ENCODE data around the gene BMS1. TPM values are rescaled to one million over a fixed set of nuclear protein-coding genes. Genes with fewer than 3 reads are reported as not detected.

Gene BMS1
- total RNA-seq, 1 donor from 2014 or later: 16.2 TPM

DNA sequence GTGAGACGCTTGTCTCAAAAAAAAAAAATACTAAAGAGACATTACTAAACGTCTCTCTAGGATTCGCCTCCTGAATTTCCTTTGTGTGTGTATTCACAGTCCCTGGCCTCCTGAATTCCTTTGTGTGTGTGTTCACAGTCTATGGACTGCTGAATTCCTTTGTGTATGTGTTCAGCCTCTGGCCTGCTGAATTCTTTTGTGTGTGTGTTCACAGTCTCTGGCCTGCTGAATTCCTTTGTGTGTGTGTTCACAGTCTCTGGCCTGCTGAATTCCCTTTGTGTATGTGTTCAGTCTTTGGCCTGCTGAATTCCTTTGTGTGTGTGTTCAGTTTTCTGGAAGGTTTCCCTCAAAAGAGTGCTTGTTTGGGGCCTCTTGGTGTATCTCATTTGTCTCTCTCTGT lies 8.2 kb downstream of the BMS1 start:
- Mint-ChIP-seq H3K27me3 (ENCODE audit: unreplicated experiment) (no peaks in the 10 kb centered on the region), H3K4me3 (ENCODE audit: unreplicated experiment) (no peak overlapping the region), H3K9me3 (ENCODE audit: unreplicated experiment) (no peaks in the 10 kb centered on the region), H3K36me3 (ENCODE audit: unreplicated experiment) (peaks cover 66% of the 10 kb centered on the region), H3K4me1 (ENCODE audit: unreplicated experiment) (no peaks in the 10 kb centered on the region), H3K27ac (ENCODE audit: unreplicated experiment) (no peak overlapping the region)
- no peak for DNase-seq (ENCODE audit: extremely low spot score, unreplicated experiment)
- TF ChIP-seq, protein P1, sequence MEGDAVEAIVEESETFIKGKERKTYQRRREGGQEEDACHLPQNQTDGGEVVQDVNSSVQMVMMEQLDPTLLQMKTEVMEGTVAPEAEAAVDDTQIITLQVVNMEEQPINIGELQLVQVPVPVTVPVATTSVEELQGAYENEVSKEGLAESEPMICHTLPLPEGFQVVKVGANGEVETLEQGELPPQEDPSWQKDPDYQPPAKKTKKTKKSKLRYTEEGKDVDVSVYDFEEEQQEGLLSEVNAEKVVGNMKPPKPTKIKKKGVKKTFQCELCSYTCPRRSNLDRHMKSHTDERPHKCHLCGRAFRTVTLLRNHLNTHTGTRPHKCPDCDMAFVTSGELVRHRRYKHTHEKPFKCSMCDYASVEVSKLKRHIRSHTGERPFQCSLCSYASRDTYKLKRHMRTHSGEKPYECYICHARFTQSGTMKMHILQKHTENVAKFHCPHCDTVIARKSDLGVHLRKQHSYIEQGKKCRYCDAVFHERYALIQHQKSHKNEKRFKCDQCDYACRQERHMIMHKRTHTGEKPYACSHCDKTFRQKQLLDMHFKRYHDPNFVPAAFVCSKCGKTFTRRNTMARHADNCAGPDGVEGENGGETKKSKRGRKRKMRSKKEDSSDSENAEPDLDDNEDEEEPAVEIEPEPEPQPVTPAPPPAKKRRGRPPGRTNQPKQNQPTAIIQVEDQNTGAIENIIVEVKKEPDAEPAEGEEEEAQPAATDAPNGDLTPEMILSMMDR (IDR thresholded peaks at IDR 0.05): no peak

DNA sequence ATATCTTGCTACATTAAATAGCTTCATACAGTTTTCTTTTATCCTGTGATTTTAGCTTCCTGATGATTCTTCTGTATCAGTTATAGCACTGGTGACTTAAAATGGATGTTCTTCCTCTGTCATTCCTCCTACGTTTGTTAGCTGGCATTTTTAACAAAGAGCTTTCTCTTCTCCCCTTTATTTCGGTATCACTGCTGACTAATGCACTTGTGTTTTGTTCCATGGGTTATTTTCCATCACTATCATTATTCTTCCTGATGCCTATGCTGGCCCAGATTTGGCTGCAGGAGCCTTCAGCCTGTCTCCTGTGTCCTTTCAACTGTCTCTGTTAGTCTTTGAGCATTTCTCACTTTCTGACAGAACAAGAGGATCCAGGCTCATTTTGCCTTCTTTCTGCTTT lies 13.1 kb downstream of the BMS1 start:
- no peak overlapping the region for H3K4me3 Mint-ChIP-seq (ENCODE audit: unreplicated experiment)

DNA sequence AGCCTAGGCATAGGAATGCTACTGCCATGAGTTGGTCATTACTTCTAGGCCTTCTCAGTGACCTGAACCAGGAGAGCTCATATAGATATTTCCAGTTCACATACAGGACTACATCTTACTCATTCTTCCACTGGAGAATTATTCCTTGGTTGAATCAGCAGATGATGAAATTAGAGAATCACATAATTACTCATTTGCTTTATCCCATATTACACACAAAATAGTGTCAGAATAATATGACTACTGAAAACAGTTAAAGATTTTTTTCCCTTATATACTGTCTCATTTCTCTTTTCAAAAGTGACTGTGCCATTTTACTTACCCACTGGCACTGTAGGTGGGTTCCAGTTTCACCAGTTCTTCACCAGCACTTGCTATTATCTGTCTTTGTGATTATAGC lies 18.5 kb downstream of the BMS1 start:
- no peak overlapping the region for H3K27ac Mint-ChIP-seq (ENCODE audit: unreplicated experiment)
- H3K36me3 Mint-ChIP-seq (ENCODE audit: unreplicated experiment): peaks cover 74% of the 10 kb centered on the region
- no peaks in the 10 kb centered on the region for H3K4me1 Mint-ChIP-seq (ENCODE audit: unreplicated experiment)
- H3K9me3 Mint-ChIP-seq (ENCODE audit: unreplicated experiment): no peaks in the 10 kb centered on the region
- H3K27me3 Mint-ChIP-seq (ENCODE audit: unreplicated experiment): no peaks in the 10 kb centered on the region
- H3K4me3 Mint-ChIP-seq (ENCODE audit: unreplicated experiment): no peak overlapping the region
- no peak for DNase-seq (ENCODE audit: extremely low spot score, unreplicated experiment)
- TF ChIP-seq, protein P1 (IDR thresholded peaks at IDR 0.05): no peak

More for the DNA sequence above, 13.1 kb downstream of the BMS1 start:
- H3K27ac Mint-ChIP-seq (ENCODE audit: unreplicated experiment): no peak overlapping the region
- TF ChIP-seq, protein P1 (IDR thresholded peaks at IDR 0.05): no peak
- H3K9me3 Mint-ChIP-seq (ENCODE audit: unreplicated experiment): no peaks in the 10 kb centered on the region
- no peaks in the 10 kb centered on the region for H3K4me1 Mint-ChIP-seq (ENCODE audit: unreplicated experiment)
- H3K27me3 Mint-ChIP-seq (ENCODE audit: unreplicated experiment): no peaks in the 10 kb centered on the region
- DNase-seq (ENCODE audit: extremely low spot score, unreplicated experiment): no peak
- H3K36me3 Mint-ChIP-seq (ENCODE audit: unreplicated experiment): peaks cover 81% of the 10 kb centered on the region

DNA sequence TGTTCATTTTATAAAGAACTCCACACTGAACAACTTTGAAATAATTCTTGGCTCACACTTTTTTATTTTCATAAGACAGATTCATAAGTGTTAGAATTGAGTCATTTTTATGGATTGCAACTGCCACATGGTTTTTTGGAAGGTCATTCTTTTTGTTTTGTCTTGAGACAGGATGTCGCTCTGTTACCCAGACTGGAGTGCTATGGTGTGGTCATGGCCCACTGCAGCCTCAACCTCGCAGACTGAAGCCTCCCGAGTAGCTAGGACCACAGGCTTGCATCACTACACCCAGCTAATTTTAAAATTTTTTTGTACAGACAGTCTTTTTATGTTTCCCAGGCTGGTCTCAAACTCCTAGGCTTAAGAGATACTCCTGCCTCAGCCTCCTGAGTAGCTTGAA lies 20.3 kb downstream of the BMS1 start:
- no peaks in the 10 kb centered on the region for H3K9me3 Mint-ChIP-seq (ENCODE audit: unreplicated experiment)
- no peak for DNase-seq (ENCODE audit: extremely low spot score, unreplicated experiment)
- no peaks in the 10 kb centered on the region for H3K27me3 Mint-ChIP-seq (ENCODE audit: unreplicated experiment)
- peaks cover 69% of the 10 kb centered on the region for H3K36me3 Mint-ChIP-seq (ENCODE audit: unreplicated experiment)
- TF ChIP-seq, protein P1 (IDR thresholded peaks at IDR 0.05): no peak
- no peak overlapping the region for H3K4me3 Mint-ChIP-seq (ENCODE audit: unreplicated experiment)
- no peak overlapping the region for H3K27ac Mint-ChIP-seq (ENCODE audit: unreplicated experiment)
- no peaks in the 10 kb centered on the region for H3K4me1 Mint-ChIP-seq (ENCODE audit: unreplicated experiment)

DNA sequence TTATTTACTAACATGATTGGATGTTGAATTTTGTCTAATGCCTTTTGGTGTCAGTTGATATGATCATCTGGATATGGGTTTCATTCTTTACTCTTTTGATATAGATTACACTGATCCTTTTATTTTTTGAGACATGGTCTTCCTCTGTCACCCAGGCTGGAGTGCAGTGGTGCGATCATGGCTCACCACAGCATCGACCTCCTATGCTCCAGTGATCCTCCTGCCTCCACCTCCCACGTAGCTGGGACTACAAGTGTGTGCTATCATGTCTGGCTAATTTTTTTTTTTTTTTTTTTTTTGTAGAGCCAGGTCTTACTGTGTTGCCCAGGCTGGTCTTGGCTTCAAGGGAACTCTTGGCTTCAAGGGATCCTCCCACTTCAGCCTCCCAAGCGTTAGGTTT lies 27.1 kb downstream of the BMS1 start:
- Mint-ChIP-seq H3K9me3 (ENCODE audit: unreplicated experiment) (peaks cover 16% of the 10 kb centered on the region), H3K27ac (ENCODE audit: unreplicated experiment) (no peak overlapping the region), H3K27me3 (ENCODE audit: unreplicated experiment) (no peaks in the 10 kb centered on the region), H3K4me1 (ENCODE audit: unreplicated experiment) (no peaks in the 10 kb centered on the region), H3K36me3 (ENCODE audit: unreplicated experiment) (peaks cover 67% of the 10 kb centered on the region), H3K4me3 (ENCODE audit: unreplicated experiment) (no peak overlapping the region)
- TF ChIP-seq, protein P1 (IDR thresholded peaks at IDR 0.05): no peak
- DNase-seq (ENCODE audit: extremely low spot score, unreplicated experiment): no peak
